ENCODE results near the gene ERI3. TPM values are rescaled to one million over a fixed set of nuclear protein-coding genes. Genes with fewer than 3 reads are reported as not detected.

The ERI3 gene
- total and polyA plus RNA-seq, 2 of the 4 experiments (the other 2 are of a cell fraction), result 56.6 to 70.9 TPM

DNA sequence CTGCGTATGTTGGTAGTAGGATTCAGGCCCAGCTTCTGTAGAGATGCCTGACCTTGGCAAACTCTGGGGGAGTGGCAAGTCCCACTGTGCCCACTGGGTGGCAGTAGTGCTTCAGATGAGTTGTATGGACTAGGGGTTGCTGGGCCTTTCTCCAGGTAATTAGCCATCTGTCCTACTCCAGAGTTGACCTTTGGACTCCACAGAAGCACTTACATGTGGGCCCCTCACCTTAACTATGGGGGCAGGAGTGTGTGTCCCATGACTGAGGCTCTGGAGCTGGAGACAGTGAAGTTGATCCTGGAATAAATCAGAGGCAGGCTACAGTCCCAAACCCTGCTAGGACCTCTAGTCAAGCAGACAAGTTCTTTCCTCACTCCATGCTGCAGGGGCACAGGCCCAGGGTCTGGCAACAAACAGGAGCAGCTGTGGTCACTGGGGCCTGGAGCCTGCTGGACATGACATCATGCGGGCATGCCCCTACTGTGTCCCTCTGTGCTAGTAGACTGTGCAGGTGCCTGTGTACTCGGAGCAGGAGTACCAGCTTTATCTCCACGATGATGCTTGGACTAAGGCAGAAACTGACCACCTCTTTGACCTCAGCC is 137.1 kb downstream of the ERI3 start:
- Histone ChIP-seq H3K27me3 (ENCODE audit: control insufficient read depth, insufficient read depth, low read length) (no peaks in the 10 kb centered on the region), H3K36me3 (ENCODE audit: control insufficient read depth, insufficient read depth, low read length) (peaks cover 47% of the 10 kb centered on the region), H4K8ac (ENCODE audit: low read depth in 2 of 2, low read length in 2 of 2) (no peak overlapping the region), H2AK9ac (replicated peaks; ENCODE audit: low read depth, low read length, poor library complexity) (no peak overlapping the region), H2BK20ac (ENCODE audit: low read depth, low read length) (no peak overlapping the region), H2BK5ac (ENCODE audit: low read depth, low read length, poor library complexity, severe bottlenecking) (no peak overlapping the region), H4K20me1 (ENCODE audit: insufficient read depth, low read length) (peaks cover 12% of the 10 kb centered on the region), H3K4me2 (ENCODE audit: low read depth, low read length) (no peak overlapping the region), H2AFZ (replicated peaks; ENCODE audit: low read length, poor library complexity) (peak overlapping the region; percentile 40), H3K23ac (ENCODE audit: low read depth, low read length) (no peak overlapping the region), H3K9me3 (ENCODE audit: control insufficient read depth, insufficient read depth, low read length) (no peaks in the 10 kb centered on the region), H3K4ac (ENCODE audit: low read depth, low read length) (no peak overlapping the region), H3K9ac (ENCODE audit: low read depth, low read length) (no peak overlapping the region), H3K4me3 (ENCODE audit: insufficient read depth, low read depth, low read length) (no peak overlapping the region), H3K56ac (ENCODE audit: extremely low read depth, insufficient read depth, low read length) (no peak overlapping the region), H2BK15ac (ENCODE audit: low read depth, low read length) (no peak overlapping the region), H2AK5ac (ENCODE audit: low read depth, low read length) (no peak overlapping the region), H4K5ac (ENCODE audit: low read depth, low read length) (no peak overlapping the region), H3K27ac (ENCODE audit: insufficient read depth, low read length) (no peak overlapping the region), H3K9me1 (ENCODE audit: insufficient read depth, low read length) (peaks cover 13% of the 10 kb centered on the region), H3K79me1 (ENCODE audit: low read depth in 1 of 2, low read length in 2 of 2) (peaks cover 7 to 36% of the 10 kb centered on the region in 2 experiments), H2BK120ac (ENCODE audit: low read depth, low read length) (no peak overlapping the region), H3K4me1 (ENCODE audit: control insufficient read depth, insufficient read depth, low read length) (peaks cover 14% of the 10 kb centered on the region), H3K14ac (replicated peaks; ENCODE audit: low read depth, low read length) (no peak overlapping the region), H4K91ac (ENCODE audit: insufficient read depth, low read depth, low read length) (no peak overlapping the region), H3K18ac (ENCODE audit: low read depth, low read length) (no peak overlapping the region)
- dilution Hi-C loops (cut with HindIII; ENCODE audit: low sequenced_read_pairs, unreplicated experiment) (no loop called here), intact Hi-C loops (cut with micrococcal nuclease) (loop anchor here (1.0 to 5.0 kb wide), 3 partner anchors 100 to 377 kb away; no protein-coding TSS in a partner anchor), in situ Hi-C loops (cut with MboI; ENCODE audit: low sequenced_read_pairs) (loop anchor here (5.0 kb wide), 1 partner anchor 379 kb away; no protein-coding TSS in a partner anchor)
- DNase-seq (peak; percentile 62), ATAC-seq (ENCODE audit: low read depth) (peak; percentile 64)
- ChIA-PET CTCF (interaction anchor here (0.6 to 1.7 kb wide), 8 partner anchors 12 to 136 kb away, joined by 3 to 6 read pairs (median 3); no protein-coding TSS in a partner anchor), POLR2A (ENCODE audit: unreplicated experiment) (interaction anchor here (0.6 kb wide), 1 partner anchor 128 kb away, joined by 3 read pairs; no protein-coding TSS in a partner anchor)
- TF ChIP-seq SMC3 (IDR thresholded peaks at IDR 0.05; ENCODE audit: low read depth, low read length) (peak; percentile 72), MAFK (IDR thresholded peaks at IDR 0.05; ENCODE audit: low read depth, low read length) (no peak), RAD21 (IDR thresholded peaks at IDR 0.05; ENCODE audit: low read length) (peak; percentile 81), MAZ (IDR thresholded peaks at IDR 0.05; ENCODE audit: borderline replicate concordance, low read depth, low read length) (no peak)
- TF ChIP-seq, protein P1, sequence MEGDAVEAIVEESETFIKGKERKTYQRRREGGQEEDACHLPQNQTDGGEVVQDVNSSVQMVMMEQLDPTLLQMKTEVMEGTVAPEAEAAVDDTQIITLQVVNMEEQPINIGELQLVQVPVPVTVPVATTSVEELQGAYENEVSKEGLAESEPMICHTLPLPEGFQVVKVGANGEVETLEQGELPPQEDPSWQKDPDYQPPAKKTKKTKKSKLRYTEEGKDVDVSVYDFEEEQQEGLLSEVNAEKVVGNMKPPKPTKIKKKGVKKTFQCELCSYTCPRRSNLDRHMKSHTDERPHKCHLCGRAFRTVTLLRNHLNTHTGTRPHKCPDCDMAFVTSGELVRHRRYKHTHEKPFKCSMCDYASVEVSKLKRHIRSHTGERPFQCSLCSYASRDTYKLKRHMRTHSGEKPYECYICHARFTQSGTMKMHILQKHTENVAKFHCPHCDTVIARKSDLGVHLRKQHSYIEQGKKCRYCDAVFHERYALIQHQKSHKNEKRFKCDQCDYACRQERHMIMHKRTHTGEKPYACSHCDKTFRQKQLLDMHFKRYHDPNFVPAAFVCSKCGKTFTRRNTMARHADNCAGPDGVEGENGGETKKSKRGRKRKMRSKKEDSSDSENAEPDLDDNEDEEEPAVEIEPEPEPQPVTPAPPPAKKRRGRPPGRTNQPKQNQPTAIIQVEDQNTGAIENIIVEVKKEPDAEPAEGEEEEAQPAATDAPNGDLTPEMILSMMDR (conservative IDR thresholded peaks at IDR 0.05; ENCODE audit: low read depth, low read length), result peak; percentile 84
- BruUV-seq (replicated peaks), result no TSS peak
- 75% methylated on average over 4 of the region's 4 CpGs; no CpG with 5 or more reads in 1 of the 2 experiments for WGBS, 2 experiments (ENCODE audit: extremely low coverage in 2 of 2, insufficient read length in 1 of 2)

All from IMR-90 (cell line).